Measurements from ENCODE around the gene APBA2.

The APBA2 gene

GRCh38 chr15:29046281-29046810, 160.6 kb downstream of the APBA2 start:
- H3K36me3 ChIP-seq (ENCODE audit: control insufficient read depth in 2 of 2, insufficient read depth in 1 of 2, low read length in 2 of 2) = no peaks in the 10 kb centered on the region
- ChIA-PET POLR2A (no interaction called here), CTCF (no interaction called here)
- H3K9me3 ChIP-seq (ENCODE audit: control insufficient read depth, insufficient read depth, low read depth, low read length) = no peaks in the 10 kb centered on the region
- H3K4me1 ChIP-seq (ENCODE audit: control insufficient read depth, insufficient read depth, low read length) = no peaks in the 10 kb centered on the region
- no peak overlapping the region for H3K27ac ChIP-seq (ENCODE audit: extremely low read depth, low read depth, low read length)
- H3K4me3 ChIP-seq (ENCODE audit: low read depth, low read length) = no peak overlapping the region
- no peak for TF ChIP-seq MYNN (tag by site-specific recombination; IDR thresholded peaks at IDR 0.05; ENCODE audit: borderline replicate concordance)
- no peak for TF ChIP-seq ZNF350 (tag by site-specific recombination; IDR thresholded peaks at IDR 0.05)
- TF ChIP-seq PRDM4 (tag by site-specific recombination; IDR thresholded peaks at IDR 0.05) = no peak
- TF ChIP-seq, protein P1, sequence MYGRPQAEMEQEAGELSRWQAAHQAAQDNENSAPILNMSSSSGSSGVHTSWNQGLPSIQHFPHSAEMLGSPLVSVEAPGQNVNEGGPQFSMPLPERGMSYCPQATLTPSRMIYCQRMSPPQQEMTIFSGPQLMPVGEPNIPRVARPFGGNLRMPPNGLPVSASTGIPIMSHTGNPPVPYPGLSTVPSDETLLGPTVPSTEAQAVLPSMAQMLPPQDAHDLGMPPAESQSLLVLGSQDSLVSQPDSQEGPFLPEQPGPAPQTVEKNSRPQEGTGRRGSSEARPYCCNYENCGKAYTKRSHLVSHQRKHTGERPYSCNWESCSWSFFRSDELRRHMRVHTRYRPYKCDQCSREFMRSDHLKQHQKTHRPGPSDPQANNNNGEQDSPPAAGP (tag by site-specific recombination; IDR thresholded peaks at IDR 0.05) = no peak
- TF ChIP-seq ZNF610 (tag by site-specific recombination; IDR thresholded peaks at IDR 0.05; ENCODE audit: borderline replicate concordance) = no peak
- no peak for TF ChIP-seq KLF7 (tag by site-specific recombination; IDR thresholded peaks at IDR 0.05; ENCODE audit: borderline replicate concordance)
- TF ChIP-seq ZSCAN4 (tag by site-specific recombination; IDR thresholded peaks at IDR 0.05) = no peak
- no peak for TF ChIP-seq ZNF747 (tag by site-specific recombination; IDR thresholded peaks at IDR 0.05)
- no peak for TF ChIP-seq OVOL3 (tag by site-specific recombination; IDR thresholded peaks at IDR 0.05)
- no peak for TF ChIP-seq ZNF19 (tag by site-specific recombination; IDR thresholded peaks at IDR 0.05; ENCODE audit: low read depth)
- TF ChIP-seq ZNF16 (tag by site-specific recombination; IDR thresholded peaks at IDR 0.05; ENCODE audit: low read depth) = no peak

DNA sequence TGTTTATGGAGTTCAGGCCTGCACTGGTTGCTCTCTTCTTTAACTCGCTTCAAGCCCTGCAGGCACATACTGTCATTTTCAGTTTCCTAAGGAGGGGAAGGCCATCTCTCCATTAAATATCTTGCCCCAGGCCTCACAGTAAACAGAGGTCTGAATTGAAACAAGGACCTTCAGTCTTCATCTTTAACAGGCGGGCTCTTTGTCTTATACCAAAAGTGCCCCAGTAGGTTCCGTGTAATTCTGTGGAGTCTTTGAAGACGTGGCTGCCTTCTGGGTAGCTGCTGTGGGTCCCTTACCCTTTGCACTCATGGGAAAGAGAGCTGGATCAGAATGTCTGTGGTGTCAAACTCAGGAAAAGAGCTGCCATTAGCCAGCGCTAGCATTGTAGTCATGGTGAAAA, 161.2 kb downstream of the APBA2 start:
- H3K27ac ChIP-seq (ENCODE audit: extremely low read depth, low read depth, low read length) = no peak overlapping the region
- no peak for TF ChIP-seq ZNF664 (tag by site-specific recombination; IDR thresholded peaks at IDR 0.05)
- TF ChIP-seq ZNF24 (tag by site-specific recombination; IDR thresholded peaks at IDR 0.05) = no peak
- TF ChIP-seq ZNF639 (tag by site-specific recombination; IDR thresholded peaks at IDR 0.05) = no peak
- no peak for TF ChIP-seq ZNF610 (tag by site-specific recombination; IDR thresholded peaks at IDR 0.05; ENCODE audit: borderline replicate concordance)
- TF ChIP-seq ZNF544 (tag by site-specific recombination; IDR thresholded peaks at IDR 0.05) = no peak
- TF ChIP-seq ZBTB21 (tag by site-specific recombination; IDR thresholded peaks at IDR 0.05) = no peak
- no peak for TF ChIP-seq ZNF391 (tag by site-specific recombination; IDR thresholded peaks at IDR 0.05; ENCODE audit: borderline replicate concordance, low read depth)
- TF ChIP-seq ZNF112 (tag by site-specific recombination; IDR thresholded peaks at IDR 0.05) = no peak
- H3K36me3 ChIP-seq (ENCODE audit: control insufficient read depth in 2 of 2, insufficient read depth in 1 of 2, low read length in 2 of 2) = no peaks in the 10 kb centered on the region
- no peaks in the 10 kb centered on the region for H3K9me3 ChIP-seq (ENCODE audit: control insufficient read depth, insufficient read depth, low read depth, low read length)
- ChIA-PET POLR2A (no interaction called here), CTCF (no interaction called here)
- H3K4me3 ChIP-seq (ENCODE audit: low read depth, low read length) = no peak overlapping the region
- H3K4me1 ChIP-seq (ENCODE audit: control insufficient read depth, insufficient read depth, low read length) = no peaks in the 10 kb centered on the region
